GM12875 (cell line): ENCODE measurements around the gene NSD2.

Source experiments
- H3K4me3 ChIP-seq: one replicate; pipeline ENCODE4 v1.5.1; 2011; ENCODE audit warnings: low read depth, low read length, control low read depth
- CTCF ChIP-seq: IDR thresholded peaks from 2 replicates; pipeline ENCODE4 v1.5.1; 2011; ENCODE audit warnings: low read depth, mild to moderate bottlenecking, control low read depth, inconsistent platforms, low read length, moderate library complexity, borderline replicate concordance; ENCODE audit not compliant: insufficient read depth

NSD2 gene

GRCh38 chr4:1985294-1985693 lies 114.1 kb downstream of the NSD2 start:
- TF ChIP-seq CTCF, result no peak
- H3K4me3 ChIP-seq, result no peak overlapping the region

GRCh38 chr4:1985780-1986577 lies 114.8 kb downstream of the NSD2 start:
- TF ChIP-seq CTCF, result no peak
- no peak overlapping the region for H3K4me3 ChIP-seq

GRCh38 chr4:1986578-1987210 lies 115.5 kb downstream of the NSD2 start:
- no peak overlapping the region for H3K4me3 ChIP-seq
- no peak for TF ChIP-seq CTCF

- no peak overlapping the region for H3K4me3 ChIP-seq
- TF ChIP-seq CTCF, result no peak
These were observed 116.1 kb downstream of the NSD2 start for GRCh38 chr4:1987296-1987695.

GRCh38 chr4:1987721-1988326 lies 116.6 kb downstream of the NSD2 start:
- H3K4me3 ChIP-seq, result no peak overlapping the region
- no peak for TF ChIP-seq CTCF

- no peak for TF ChIP-seq CTCF
- H3K4me3 ChIP-seq, result no peak overlapping the region
These were observed 117.1 kb downstream of the NSD2 start for GRCh38 chr4:1988327-1988724.
